CD1c-positive myeloid dendritic cell (primary cell): Measurements from ENCODE around the gene IRAK1.
A peak's percentile ranks its signal among the peaks of the same experiment; 100 is the strongest.

Experiments
- DNase-seq: peaks from one replicate; pipeline ENCODE4 v3.0.0-alpha.2; 2016; ENCODE audit errors: extremely low spot score

Gene IRAK1

GRCh38 chrX:154040863-154041262, 21.2 kb upstream of the IRAK1 start:
- DNase-seq = no peak

GRCh38 chrX:154040307-154040756, 20.6 kb upstream of the IRAK1 start:
- DNase-seq = peak; percentile 65

GRCh38 chrX:154039577-154039976, 19.9 kb upstream of the IRAK1 start:
- no peak for DNase-seq

- no peak for DNase-seq
These were observed 19.0 kb upstream of the IRAK1 start for GRCh38 chrX:154038656-154039055.

GRCh38 chrX:154037754-154038153, 18.1 kb upstream of the IRAK1 start:
- no peak for DNase-seq

GRCh38 chrX:154036513-154036912, 16.8 kb upstream of the IRAK1 start:
- no peak for DNase-seq

- DNase-seq = no peak
These were observed 14.1 kb upstream of the IRAK1 start for GRCh38 chrX:154033848-154034247.

GRCh38 chrX:154032653-154033052, 13.0 kb upstream of the IRAK1 start:
- no peak for DNase-seq

- no peak for DNase-seq
These were observed 12.5 kb upstream of the IRAK1 start for GRCh38 chrX:154032160-154032559.

- no peak for DNase-seq
These were observed 11.1 kb upstream of the IRAK1 start for GRCh38 chrX:154030715-154031305.

GRCh38 chrX:154030266-154030665, 10.6 kb upstream of the IRAK1 start:
- no peak for DNase-seq

GRCh38 chrX:154029439-154029838, 9.7 kb upstream of the IRAK1 start:
- no peak for DNase-seq

- no peak for DNase-seq
These were observed 8.9 kb upstream of the IRAK1 start for GRCh38 chrX:154028502-154029184.

GRCh38 chrX:154027986-154028385, 8.3 kb upstream of the IRAK1 start:
- DNase-seq = no peak

- DNase-seq = no peak
These were observed 7.3 kb upstream of the IRAK1 start for GRCh38 chrX:154027022-154027402.

- no peak for DNase-seq
These were observed 6.7 kb upstream of the IRAK1 start for GRCh38 chrX:154026136-154027021.

- no peak for DNase-seq
These were observed 5.5 kb upstream of the IRAK1 start for GRCh38 chrX:154025230-154025629.

GRCh38 chrX:154024271-154024670, 4.6 kb upstream of the IRAK1 start:
- DNase-seq = no peak

GRCh38 chrX:154023276-154024000, 3.7 kb upstream of the IRAK1 start:
- no peak for DNase-seq

- no peak for DNase-seq
These were observed 2.4 kb upstream of the IRAK1 start for GRCh38 chrX:154022108-154022507.

- peak; percentile 25 for DNase-seq
These were observed 1.5 kb upstream of the IRAK1 start for GRCh38 chrX:154021131-154021611.
